GM12878 (cell line): ENCODE data around the gene NFATC2. TPM values are rescaled to one million over a fixed set of nuclear protein-coding genes. Genes with fewer than 3 reads are reported as not detected.

ENCODE experiments used
- ATAC-seq: fragments of 200-7000 bp; cut with Tn5 transposase; 3 replicates; pipeline ENCODE4 v1.9.1; 2020; ENCODE audit warnings: mild to moderate bottlenecking, moderate library complexity
- BruUV-seq: library from RNA; stranded (reverse); fragments of 400-500 nt; replicated peaks from 2 replicates; lab custom pipeline; 2021; lab: Mats Ljungman, UMichigan
- CTCF ChIA-PET: fragments of 300-600 bp; sonication (Branson Sonifier 250); formaldehyde crosslinking; extraction: SDS; loops from one replicate; lab custom pipeline; 2021; ENCODE audit warnings: inconsistent platforms; lab: Yijun Ruan, JAX
- POLR2A ChIA-PET: fragments of 350-600 bp; formaldehyde crosslinking; extraction: SDS; loops from one replicate; lab custom pipeline; 2021; ENCODE audit warnings: inconsistent platforms; lab: Charles Lee
- RAD21 ChIA-PET: fragments of 300-600 bp; sonication (Branson Sonifier 250); formaldehyde crosslinking; loops from one replicate; lab custom pipeline; 2023; ENCODE audit warnings: antibody characterized with exemption; ENCODE audit not compliant: unreplicated experiment; lab: Charles Lee
- SMC1A ChIA-PET: fragments of 300-600 bp; sonication (Branson Sonifier 250); formaldehyde crosslinking; loops from one replicate; lab custom pipeline; 2023; ENCODE audit not compliant: unreplicated experiment, uncharacterized antibody; lab: Charles Lee
- DNase-seq: peaks from one replicate; pipeline ENCODE4 v3.0.0-alpha.2; 2011; ENCODE audit warnings: low read depth, low spot score
- FAIRE-seq: peaks from 3 replicates; lab custom pipeline; 2011; peaks lifted over from hg19 to GRCh38; lab: Jason Lieb, UNC
- H2AFZ ChIP-seq: 2 replicates; pipeline ENCODE4 v1.6.0; 2011; ENCODE audit warnings: low read depth, low read length, control low read depth; ENCODE audit not compliant: control insufficient read depth
- H3K27ac ChIP-seq: 2 replicates; pipeline ENCODE4 v1.5.1; 2011; ENCODE audit warnings: control low read depth; ENCODE audit not compliant: control insufficient read depth, insufficient read depth
- H3K27me3 ChIP-seq, 2 experiments: replicated peaks in 1 of 2; 2 replicates each; pipeline versions ENCODE4 v1.6.0 to v1.6.1; 2011; ENCODE audit warnings: low read length in 1 of 2; ENCODE audit not compliant: control insufficient read depth in 2 of 2, insufficient read depth in 2 of 2
- H3K36me3 ChIP-seq, 2 experiments: 2 replicates each; pipeline ENCODE4 v1.5.1; 2011; ENCODE audit warnings: low read length in 1 of 2; ENCODE audit not compliant: control insufficient read depth in 2 of 2, insufficient read depth in 2 of 2
- H3K4me1 ChIP-seq: 2 replicates; pipeline ENCODE4 v1.6.1; 2011; ENCODE audit warnings: mild to moderate bottlenecking, low read length, moderate library complexity, mixed read lengths; ENCODE audit not compliant: control insufficient read depth, insufficient read depth
- H3K4me2 ChIP-seq: 2 replicates; pipeline ENCODE4 v1.6.0; 2011; ENCODE audit warnings: control low read depth; ENCODE audit not compliant: control insufficient read depth, insufficient read depth
- H3K4me3 ChIP-seq: fragments of 200-600 bp; sonication (generic); 2 replicates; pipeline ENCODE4 v1.5.1; 2016
- H3K79me2 ChIP-seq: 2 replicates; pipeline ENCODE4 v1.6.0; 2011; ENCODE audit warnings: low read length; ENCODE audit not compliant: control insufficient read depth, insufficient read depth
- H3K9ac ChIP-seq: 2 replicates; pipeline ENCODE4 v1.8.0; 2011; ENCODE audit warnings: low read length, control low read depth, mixed read lengths; ENCODE audit not compliant: control insufficient read depth, insufficient read depth
- H3K9me3 ChIP-seq: replicated peaks from 3 replicates; pipeline ENCODE4 v1.5.1; 2011; ENCODE audit warnings: mild to moderate bottlenecking, low read length; ENCODE audit not compliant: control insufficient read depth, insufficient read depth
- H4K20me1 ChIP-seq: 2 replicates; pipeline ENCODE4 v1.6.0; 2011; ENCODE audit not compliant: control insufficient read depth, insufficient read depth
- ASH2L ChIP-seq: fragments of 300-600, 200-600 bp; sonication (generic); IDR thresholded peaks from 2 replicates; pipeline ENCODE4 v1.6.1; 2017; ENCODE audit warnings: low read depth, mild to moderate bottlenecking, borderline replicate concordance
- EP300 ChIP-seq, 2 experiments: fragments of 150-350 bp in 1 of 2; IDR thresholded peaks; 2 replicates each; pipeline ENCODE4 v1.6.1; 2011 to 2012; ENCODE audit warnings: low read depth in 2 of 2, low read length in 2 of 2, borderline replicate concordance in 1 of 2, improper control_type of control experiment in 1 of 2, inconsistent platforms in 1 of 2; ENCODE audit not compliant: control insufficient read depth in 1 of 2
- FOXK2 ChIP-seq: fragments of 450-650 bp; IDR thresholded peaks from 2 replicates; pipeline ENCODE4 v1.6.1; 2017; ENCODE audit warnings: mild to moderate bottlenecking, moderate library complexity
- PAX5 ChIP-seq: IDR thresholded peaks from 2 replicates; pipeline ENCODE4 v1.6.1; 2011; ENCODE audit warnings: low read depth, low read length, borderline replicate concordance
- TCF7 ChIP-seq: IDR thresholded peaks from 2 replicates; pipeline ENCODE4 v1.6.1; 2014; ENCODE audit warnings: antibody characterized with exemption, borderline replicate concordance
- ZZZ3 ChIP-seq: IDR thresholded peaks from 2 replicates; pipeline ENCODE4 v1.6.1; 2011; ENCODE audit warnings: low read depth; ENCODE audit not compliant: control insufficient read depth, insufficient read length
- WGBS: methylation state at CpG from one replicate; pipeline ENCODE4 v1.1.6; 2016; ENCODE audit warnings: low lambda C conversion rate; ENCODE audit not compliant: insufficient replicate concordance, insufficient coverage; ENCODE audit errors: missing lambda C conversion rate; 5-methylcytosine and 5-hydroxymethylcytosine counted together
- in situ Hi-C: fragments of 300-500 bp; cut with MboI; formaldehyde crosslinking; loops from 9 replicates; pipeline ENCODE4 v1.14.3; 2018; ENCODE audit warnings: mixed read lengths
- intact Hi-C: fragments of 100-400 bp; cut with micrococcal nuclease; formaldehyde crosslinking; loops from one replicate; pipeline ENCODE4 v1.14.2; 2022; ENCODE audit not compliant: unreplicated experiment
- polyA plus RNA-seq, 11 experiments: library from polyadenylated mRNA; depleted of rRNA in 4 of 11; unstranded in 6 of 11; stranded (reverse) in 5 of 11; fragments of >200 nt; fragmentation: Nextera tagmentation in 4 of 11; fragmentation: Illumina TruSeq in 1 of 11; extraction: Ambion mirVana in 4 of 11; extraction: Trizol in 1 of 11; gene quantifications; 1 replicate in 1 of 11; 2 replicates in 10 of 11; pipeline versions ENCODE4 v1.2.1 to v1.2.3, GENCODE V29; 2011 to 2016; ENCODE audit warnings: inconsistent platforms in 2 of 11, missing spikeins in 2 of 11, low read depth in 1 of 11
- total RNA-seq, 4 experiments: library from RNA; depleted of rRNA in 3 of 4; stranded (reverse); fragments of >200 nt in 3 of 4; fragmentation: Illumina TruSeq in 1 of 4; extraction: Trizol in 1 of 4; gene quantifications; 2 replicates each; pipeline versions ENCODE4 v1.2.1 to v1.2.3, GENCODE V29; 2013 to 2021
- TF ChIP-seq, protein P1 (sequence below): fragments of 450-650 bp; IDR thresholded peaks from 2 replicates; pipeline ENCODE4 v1.6.1; 2017; ENCODE audit warnings: mild to moderate bottlenecking, low read depth, inconsistent platforms; ENCODE audit not compliant: poor library complexity, severe bottlenecking

NFATC2 gene
- total and polyA plus RNA-seq, 10 of the 15 experiments (the other 5 are each of a cell fraction or from before 2014, with no cell fraction given) = 3.3 to 20.0 (median 7.3) TPM

DNA sequence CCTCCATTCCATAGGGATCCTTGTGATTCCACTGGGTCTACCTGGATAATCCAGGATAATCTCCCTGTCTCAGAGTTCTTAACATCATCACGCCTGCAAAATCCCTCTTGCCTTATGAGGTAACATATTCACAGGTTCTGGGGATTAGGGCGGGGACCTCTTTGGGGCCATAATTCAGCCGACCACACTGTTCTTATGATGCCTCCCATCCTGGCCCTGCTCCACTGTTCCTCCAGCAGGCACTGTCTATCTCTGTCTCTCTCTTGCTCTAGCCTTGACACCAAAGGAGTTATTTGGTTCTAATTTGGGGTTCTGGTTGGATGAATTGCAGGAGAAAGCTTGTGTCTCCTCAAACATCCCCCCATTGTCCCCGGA, 168.1 kb downstream of the NFATC2 start (continued):
- TF ChIP-seq, protein P1, sequence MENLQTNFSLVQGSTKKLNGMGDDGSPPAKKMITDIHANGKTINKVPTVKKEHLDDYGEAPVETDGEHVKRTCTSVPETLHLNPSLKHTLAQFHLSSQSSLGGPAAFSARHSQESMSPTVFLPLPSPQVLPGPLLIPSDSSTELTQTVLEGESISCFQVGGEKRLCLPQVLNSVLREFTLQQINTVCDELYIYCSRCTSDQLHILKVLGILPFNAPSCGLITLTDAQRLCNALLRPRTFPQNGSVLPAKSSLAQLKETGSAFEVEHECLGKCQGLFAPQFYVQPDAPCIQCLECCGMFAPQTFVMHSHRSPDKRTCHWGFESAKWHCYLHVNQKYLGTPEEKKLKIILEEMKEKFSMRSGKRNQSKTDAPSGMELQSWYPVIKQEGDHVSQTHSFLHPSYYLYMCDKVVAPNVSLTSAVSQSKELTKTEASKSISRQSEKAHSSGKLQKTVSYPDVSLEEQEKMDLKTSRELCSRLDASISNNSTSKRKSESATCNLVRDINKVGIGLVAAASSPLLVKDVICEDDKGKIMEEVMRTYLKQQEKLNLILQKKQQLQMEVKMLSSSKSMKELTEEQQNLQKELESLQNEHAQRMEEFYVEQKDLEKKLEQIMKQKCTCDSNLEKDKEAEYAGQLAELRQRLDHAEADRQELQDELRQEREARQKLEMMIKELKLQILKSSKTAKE = no peak
- TF ChIP-seq TCF7 = no peak
- TF ChIP-seq ASH2L = no peak

DNA sequence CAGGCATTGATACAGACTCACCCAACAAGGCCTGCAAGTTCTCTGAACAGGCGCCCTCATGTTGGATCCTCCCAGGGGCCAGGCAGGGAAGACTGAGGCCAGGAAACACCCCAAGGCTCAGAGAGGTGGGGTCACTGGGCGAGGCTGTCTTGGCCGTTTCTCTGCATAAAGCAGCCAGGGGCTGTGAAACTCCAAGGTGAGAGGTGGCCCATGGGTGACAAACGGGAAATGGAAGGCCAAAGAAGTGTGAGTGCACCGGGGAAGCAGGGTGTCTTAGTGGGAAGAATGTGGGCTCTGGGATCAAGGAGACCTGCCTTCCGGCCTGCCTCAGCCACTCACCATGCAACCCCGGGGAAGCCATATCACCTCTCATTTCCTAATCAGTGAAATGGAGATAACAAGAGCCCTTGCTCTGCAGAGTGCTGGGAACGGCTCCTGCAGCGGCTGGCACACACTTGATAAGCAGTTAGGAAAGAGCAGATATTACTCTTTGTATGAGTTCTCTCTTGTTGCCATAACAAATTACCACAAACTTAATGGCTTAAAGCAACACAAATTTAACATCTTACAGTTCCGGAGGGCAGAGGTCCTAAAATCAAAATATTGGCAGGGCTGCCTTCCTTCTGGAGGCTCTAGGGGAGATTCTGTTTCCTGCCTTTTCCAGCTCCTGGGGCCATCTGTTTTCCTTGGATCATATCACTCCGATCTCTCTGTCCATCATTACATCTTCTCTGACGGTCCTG, 168.6 kb downstream of the NFATC2 start:
- Histone ChIP-seq H3K36me3 (no peaks in the 10 kb centered on the region), H3K4me2 (no peak overlapping the region), H2AFZ (no peak overlapping the region), H3K27me3 (no peaks in the 10 kb centered on the region), H3K27ac (no peak overlapping the region), H3K9ac (no peak overlapping the region), H3K9me3 (no peaks in the 10 kb centered on the region), H3K79me2 (no peaks in the 10 kb centered on the region), H3K4me1 (no peaks in the 10 kb centered on the region), H4K20me1 (no peaks in the 10 kb centered on the region), H3K4me3 (no peak overlapping the region)
- in situ Hi-C loops = loop anchor here (5.0 kb wide), 2 partner anchors 223 to 253 kb away; no protein-coding TSS in a partner anchor
- CTCF ChIA-PET = interaction anchor here (1.4 to 6.8 kb wide), 5 partner anchors 44 to 250 kb away, joined by 3 to 53 read pairs (median 6); no protein-coding TSS in a partner anchor
- POLR2A ChIA-PET = no interaction called here
- DNase-seq (no peak), FAIRE-seq (no peak), ATAC-seq (no peak)
- RAD21 ChIA-PET = interaction anchor here (1.7 to 3.4 kb wide), 2 partner anchors 223 to 240 kb away, joined by 3 to 12 read pairs; no protein-coding TSS in a partner anchor
- no TSS peak for BruUV-seq
- no peak for TF ChIP-seq FOXK2
- no peak for TF ChIP-seq PAX5
- no peak for TF ChIP-seq EP300 (IDR thresholded peaks at IDR 0.05; ENCODE audit: borderline replicate concordance in 1 of 2, control insufficient read depth in 1 of 2, low read depth in 2 of 2, low read length in 2 of 2)
- no peak for TF ChIP-seq ZZZ3
- intact Hi-C loops = no loop called here
- 43% methylated on average over 12 of the region's 12 CpGs for WGBS
- SMC1A ChIA-PET = interaction anchor here (1.0 to 2.4 kb wide), 3 partner anchors 27 to 249 kb away, joined by 3 to 10 read pairs (median 4); no protein-coding TSS in a partner anchor
